ENCODE data around the gene MED31. TPM values are rescaled to one million over a fixed set of nuclear protein-coding genes. Genes with fewer than 3 reads are reported as not detected.

Gene MED31
- total and polyA plus RNA-seq, 2 donors from 2014 or later = 15.9 to 21.0 TPM

GRCh38 chr17:6683081-6683684 lies 31.8 kb upstream of the MED31 start:
- DNase-seq = peak in 1 of 5 donors; percentile 29
- H3K4me3 ChIP-seq (ENCODE audit: low read length in 3 of 3) = no peak overlapping the region
- H3K9me3 ChIP-seq (ENCODE audit: control insufficient read depth in 2 of 3, insufficient read depth in 1 of 3, low read length in 3 of 3) = no peaks in the 10 kb centered on the region
- no peak overlapping the region for H3K27ac ChIP-seq (ENCODE audit: low read depth in 2 of 2, low read length in 2 of 2)
- H3K27me3 ChIP-seq (ENCODE audit: control insufficient read depth, insufficient read depth, low read length) = no peaks in the 10 kb centered on the region
- intact Hi-C loops (cut with DNase I) = no loop called here
- no peaks in the 10 kb centered on the region for H3K36me3 ChIP-seq (ENCODE audit: control insufficient read depth in 2 of 3, insufficient read depth in 3 of 3, low read length in 3 of 3)
- no peak for FAIRE-seq
- no peak for TF ChIP-seq CTCF (IDR thresholded peaks at IDR 0.05; ENCODE audit: borderline replicate concordance, extremely low read depth, insufficient read depth)
- no peak overlapping the region for H3K9ac ChIP-seq (ENCODE audit: low read length in 3 of 3)
- no peaks in the 10 kb centered on the region for H3K4me1 ChIP-seq (ENCODE audit: control insufficient read depth in 2 of 3, insufficient read depth in 2 of 3, low read depth in 1 of 3, low read length in 3 of 3)

- intact Hi-C loops (cut with DNase I) = no loop called here
These were observed 30.9 kb upstream of the MED31 start for GRCh38 chr17:6682339-6682738.

GRCh38 chr17:6681671-6682070 lies 30.3 kb upstream of the MED31 start:
- H3K4me1 ChIP-seq (ENCODE audit: control insufficient read depth in 2 of 3, insufficient read depth in 2 of 3, low read depth in 1 of 3, low read length in 3 of 3) = no peaks in the 10 kb centered on the region
- no peaks in the 10 kb centered on the region for H3K27me3 ChIP-seq (ENCODE audit: control insufficient read depth, insufficient read depth, low read length)
- H3K36me3 ChIP-seq (ENCODE audit: control insufficient read depth in 2 of 3, insufficient read depth in 3 of 3, low read length in 3 of 3) = no peaks in the 10 kb centered on the region
- no peak for FAIRE-seq
- no peak overlapping the region for H3K9ac ChIP-seq (ENCODE audit: low read length in 3 of 3)
- H3K9me3 ChIP-seq (ENCODE audit: control insufficient read depth in 2 of 3, insufficient read depth in 1 of 3, low read length in 3 of 3) = no peaks in the 10 kb centered on the region
- peak in 1 of 5 donors; percentile 22 for DNase-seq
- intact Hi-C loops (cut with DNase I) = no loop called here
- H3K27ac ChIP-seq (ENCODE audit: low read depth in 2 of 2, low read length in 2 of 2) = no peak overlapping the region
- no peak for TF ChIP-seq CTCF (IDR thresholded peaks at IDR 0.05; ENCODE audit: borderline replicate concordance, extremely low read depth, insufficient read depth)
- no peak overlapping the region for H3K4me3 ChIP-seq (ENCODE audit: low read length in 3 of 3)

More at GRCh38 chr17:6682339-6682738, 30.9 kb upstream of the MED31 start:
- DNase-seq (peak in 1 of 5 donors; percentile 8), FAIRE-seq (no peak)
- no peak overlapping the region for H3K9ac ChIP-seq (ENCODE audit: low read length in 3 of 3)
- no peaks in the 10 kb centered on the region for H3K9me3 ChIP-seq (ENCODE audit: control insufficient read depth in 2 of 3, insufficient read depth in 1 of 3, low read length in 3 of 3)
- H3K36me3 ChIP-seq (ENCODE audit: control insufficient read depth in 2 of 3, insufficient read depth in 3 of 3, low read length in 3 of 3) = no peaks in the 10 kb centered on the region
- H3K4me1 ChIP-seq (ENCODE audit: control insufficient read depth in 2 of 3, insufficient read depth in 2 of 3, low read depth in 1 of 3, low read length in 3 of 3) = no peaks in the 10 kb centered on the region
- TF ChIP-seq CTCF (IDR thresholded peaks at IDR 0.05; ENCODE audit: borderline replicate concordance, extremely low read depth, insufficient read depth) = no peak
- no peak overlapping the region for H3K27ac ChIP-seq (ENCODE audit: low read depth in 2 of 2, low read length in 2 of 2)
- H3K4me3 ChIP-seq (ENCODE audit: low read length in 3 of 3) = no peak overlapping the region
- H3K27me3 ChIP-seq (ENCODE audit: control insufficient read depth, insufficient read depth, low read length) = no peaks in the 10 kb centered on the region

- Histone ChIP-seq H3K9ac (ENCODE audit: low read length in 3 of 3) (no peak overlapping the region), H3K27ac (ENCODE audit: low read depth in 2 of 2, low read length in 2 of 2) (no peak overlapping the region), H3K4me3 (ENCODE audit: low read length in 3 of 3) (no peak overlapping the region), H3K36me3 (ENCODE audit: control insufficient read depth in 2 of 3, insufficient read depth in 3 of 3, low read length in 3 of 3) (no peaks in the 10 kb centered on the region), H3K27me3 (ENCODE audit: control insufficient read depth, insufficient read depth, low read length) (no peaks in the 10 kb centered on the region), H3K9me3 (ENCODE audit: control insufficient read depth in 2 of 3, insufficient read depth in 1 of 3, low read length in 3 of 3) (no peaks in the 10 kb centered on the region), H3K4me1 (ENCODE audit: control insufficient read depth in 2 of 3, insufficient read depth in 2 of 3, low read depth in 1 of 3, low read length in 3 of 3) (no peaks in the 10 kb centered on the region)
- TF ChIP-seq CTCF (IDR thresholded peaks at IDR 0.05; ENCODE audit: borderline replicate concordance, extremely low read depth, insufficient read depth) = no peak
- FAIRE-seq = no peak
- intact Hi-C loops (cut with DNase I) = no loop called here
- DNase-seq = peak in 1 of 5 donors; percentile 12
These were observed 29.8 kb upstream of the MED31 start for GRCh38 chr17:6681176-6681575.

Data from kidney (tissue), 14 donors.